SK-N-SH (cell line): ENCODE data around the gene EPB41L2. TPM values are rescaled to one million over a fixed set of nuclear protein-coding genes. Genes with fewer than 3 reads are reported as not detected.

Experiments
- CTCF ChIA-PET: fragments of 300-600, 350-600 bp; formaldehyde crosslinking; extraction: SDS; loops from one replicate; lab custom pipeline; 2021; lab: Yijun Ruan, JAX
- POLR2A ChIA-PET: fragments of 350-600 bp; sonication (Branson Sonifier 250); formaldehyde crosslinking; extraction: SDS; loops from one replicate; lab custom pipeline; 2020; ENCODE audit warnings: antibody characterized with exemption, inconsistent platforms; lab: Yijun Ruan, JAX
- DNase-seq: peaks from one replicate; pipeline ENCODE4 v3.0.0; 2012
- H2AFZ ChIP-seq: fragments of 200-600 bp; sonication (generic); 2 replicates; pipeline ENCODE4 v1.8.1; 2016; ENCODE audit warnings: antibody characterized with exemption, mild to moderate bottlenecking, low read depth
- H3F3A ChIP-seq: fragments of 200-600 bp; sonication (generic); replicated peaks from 2 replicates; pipeline ENCODE3; 2016; ENCODE audit warnings: antibody characterized with exemption, mild to moderate bottlenecking; ENCODE audit not compliant: insufficient read depth
- H3K27ac ChIP-seq, 2 experiments: fragments of 200-500 bp in 1 of 2; fragments of 200-600 bp in 1 of 2; sonication (Bioruptor generic) in 1 of 2; sonication (generic), shearing (Covaris generic) in 1 of 2; 2 replicates each; pipeline versions ENCODE4 v1.5.1 to v1.6.1; 2014 to 2016; ENCODE audit warnings: low read depth in 2 of 2, inconsistent platforms in 1 of 2, low read length in 1 of 2, mild to moderate bottlenecking in 1 of 2, mixed read lengths in 1 of 2
- H3K27me3 ChIP-seq: fragments of 200-600 bp; sonication (generic), shearing (Covaris generic); 2 replicates; pipeline ENCODE4 v1.6.1; 2016; ENCODE audit warnings: mixed run types; ENCODE audit not compliant: insufficient read depth
- H3K36me3 ChIP-seq, 2 experiments: fragments of 200-500 bp in 1 of 2; fragments of 200-600 bp in 1 of 2; sonication (Bioruptor generic) in 1 of 2; sonication (generic) in 1 of 2; replicated peaks in 1 of 2; 2 replicates each; pipeline versions ENCODE3 to v1.5.1; 2014 to 2016; ENCODE audit warnings: low read length in 1 of 2, mild to moderate bottlenecking in 1 of 2; ENCODE audit not compliant: insufficient read depth in 2 of 2, control insufficient read depth in 1 of 2
- H3K4me1 ChIP-seq, 2 experiments: fragments of 200-500 bp in 1 of 2; fragments of 200-600 bp in 1 of 2; sonication (Bioruptor generic) in 1 of 2; sonication (generic), shearing (Covaris generic) in 1 of 2; 2 replicates each; pipeline versions ENCODE4 v1.5.1 to v1.6.1; 2014 to 2016; ENCODE audit warnings: low read depth in 1 of 2, low read length in 1 of 2, mixed run types in 1 of 2; ENCODE audit not compliant: insufficient read depth in 2 of 2, control insufficient read depth in 1 of 2
- H3K4me2 ChIP-seq: fragments of 200-600 bp; sonication (generic), shearing (Covaris generic); 2 replicates; pipeline ENCODE4 v1.6.1; 2017; ENCODE audit warnings: mixed run types
- H3K4me3 ChIP-seq, 2 experiments: fragments of 200-500 bp in 1 of 2; fragments of 200-600 bp in 1 of 2; sonication (Bioruptor generic) in 1 of 2; sonication (generic), shearing (Covaris generic) in 1 of 2; 2 replicates each; pipeline versions ENCODE4 v1.5.1 to v1.8.1; 2014 to 2016; ENCODE audit warnings: low read depth in 2 of 2, inconsistent platforms in 1 of 2, low read length in 1 of 2, mild to moderate bottlenecking in 1 of 2, mixed read lengths in 1 of 2, moderate library complexity in 1 of 2
- H3K79me2 ChIP-seq: fragments of 200-600 bp; sonication (generic); 2 replicates; pipeline ENCODE4 v1.8.1; 2017; ENCODE audit warnings: mild to moderate bottlenecking; ENCODE audit not compliant: insufficient read depth
- H3K9ac ChIP-seq: fragments of 200-600 bp; sonication (generic); 2 replicates; pipeline ENCODE4 v1.6.1; 2017; ENCODE audit warnings: mixed run types
- H3K9me2 ChIP-seq: fragments of 200-600 bp; sonication (generic); 2 replicates; pipeline ENCODE4 v1.6.1; 2017; ENCODE audit warnings: mixed run types
- H3K9me3 ChIP-seq: fragments of 200-600 bp; sonication (generic); 2 replicates; pipeline ENCODE4 v1.6.1; 2017; ENCODE audit warnings: mixed run types, mild to moderate bottlenecking, moderate library complexity
- H4K20me1 ChIP-seq: fragments of 200-600 bp; sonication (generic); 2 replicates; pipeline ENCODE4 v1.6.1; 2017; ENCODE audit warnings: mild to moderate bottlenecking, mixed run types; ENCODE audit not compliant: insufficient read depth
- CHD2 ChIP-seq: fragments of 150-350 bp; IDR thresholded peaks from 2 replicates; pipeline ENCODE4 v1.6.1; 2018; ENCODE audit warnings: low read length; ENCODE audit not compliant: partially characterized antibody
- EP300 ChIP-seq, 2 experiments: IDR thresholded peaks; 2 replicates each; pipeline versions ENCODE4 v1.4.0 to v1.6.1; 2012; ENCODE audit warnings: borderline replicate concordance in 1 of 2, low read depth in 1 of 2, low read length in 1 of 2
- FOSL2 ChIP-seq: IDR thresholded peaks from 2 replicates; pipeline ENCODE4 v1.4.0; 2012; ENCODE audit warnings: low read depth, mild to moderate bottlenecking, moderate library complexity, borderline replicate concordance
- GATA2 ChIP-seq: sonication (generic); formaldehyde crosslinking; IDR thresholded peaks from 2 replicates; pipeline ENCODE4 v1.5.0; 2020; ENCODE audit warnings: mild to moderate bottlenecking, missing genetic modification reagents
- JUND ChIP-seq: IDR thresholded peaks from 2 replicates; pipeline ENCODE4 v1.4.0; 2012
- NFIC ChIP-seq: IDR thresholded peaks from 2 replicates; pipeline ENCODE4 v1.4.0; 2012; ENCODE audit warnings: borderline replicate concordance
- NRF1 ChIP-seq: IDR thresholded peaks from 2 replicates; pipeline ENCODE4 v1.6.1; 2012; ENCODE audit warnings: low read depth, mild to moderate bottlenecking, low read length
- PBX3 ChIP-seq: IDR thresholded peaks from 2 replicates; pipeline ENCODE4; 2012
- RXRA ChIP-seq: IDR thresholded peaks from 2 replicates; pipeline ENCODE4 v1.4.0; 2012; ENCODE audit warnings: low read depth, mild to moderate bottlenecking, borderline replicate concordance
- ZBTB33 ChIP-seq: IDR thresholded peaks from 2 replicates; pipeline ENCODE4 v1.4.0; 2012; ENCODE audit warnings: low read depth, borderline replicate concordance
- WGBS: methylation state at CpG from one replicate; pipeline ENCODE4 v1.1.6; 2017; ENCODE audit warnings: low lambda C conversion rate; 5-methylcytosine and 5-hydroxymethylcytosine counted together
- polyA plus RNA-seq, 3 experiments: library from polyadenylated mRNA; depleted of rRNA; stranded (reverse); fragments of >200 nt; gene quantifications; 2 replicates each; pipeline ENCODE4 v1.2.3, GENCODE V29; 2012

EPB41L2 gene
- polyA plus RNA-seq, 1 of the 3 experiments (the other 2 are of a cell fraction), result 1.4 TPM

GRCh38 chr6:130882370-130882769 lies 180.7 kb downstream of the EPB41L2 start:
- peaks cover 3% of the 10 kb centered on the region for H3F3A ChIP-seq
- H3K27me3 ChIP-seq, result peaks cover 18% of the 10 kb centered on the region; the same call in 1 of the 2 replicates
- POLR2A ChIA-PET, result no interaction called here
- no peak overlapping the region for H3K4me3 ChIP-seq
- no peak overlapping the region for H2AFZ ChIP-seq
- H3K9me3 ChIP-seq, result no peaks in the 10 kb centered on the region
- H3K4me1 ChIP-seq, result no peaks in the 10 kb centered on the region
- no peaks in the 10 kb centered on the region for H3K9me2 ChIP-seq
- no peak overlapping the region for H3K4me2 ChIP-seq
- CTCF ChIA-PET, result interaction anchor here (0.5 to 2.6 kb wide), 3 partner anchors 234 to 746 kb away, joined by 3 to 8 read pairs (median 4); partner anchors contain the start of gene MED23
- no peak overlapping the region for H3K9ac ChIP-seq
- no peaks in the 10 kb centered on the region for H3K36me3 ChIP-seq
- no peaks in the 10 kb centered on the region for H3K79me2 ChIP-seq
- no peak for DNase-seq
- 20% methylated on average over 4 of the region's 4 CpGs for WGBS
- H4K20me1 ChIP-seq, result no peaks in the 10 kb centered on the region
- TF ChIP-seq CHD2 (no peak), GATA2 (CRISPR knock-in tag) (no peak), NFIC (no peak), NRF1 (no peak), ZBTB33 (no peak)
- H3K27ac ChIP-seq, result no peak overlapping the region

GRCh38 chr6:130879826-130880225 lies 183.2 kb downstream of the EPB41L2 start:
- Histone ChIP-seq H3K4me1 (no peaks in the 10 kb centered on the region), H3K4me3 (no peak overlapping the region), H2AFZ (no peak overlapping the region), H3F3A (no peaks in the 10 kb centered on the region), H3K27ac (no peak overlapping the region), H3K9me2 (no peaks in the 10 kb centered on the region), H3K36me3 (no peaks in the 10 kb centered on the region), H3K79me2 (no peaks in the 10 kb centered on the region), H4K20me1 (no peaks in the 10 kb centered on the region), H3K4me2 (no peak overlapping the region), H3K9ac (no peak overlapping the region), H3K27me3 (peaks cover 14% of the 10 kb centered on the region; the same call in 1 of the 2 replicates), H3K9me3 (no peaks in the 10 kb centered on the region)
- CTCF ChIA-PET, result interaction anchor here (1.2 to 2.6 kb wide), 2 partner anchors 8 to 748 kb away, joined by 3 to 8 read pairs; partner anchors contain the start of gene MED23
- no peak for DNase-seq
- no peak for TF ChIP-seq EP300 (IDR thresholded peaks at IDR 0.05; ENCODE audit: borderline replicate concordance in 1 of 2, low read depth in 1 of 2, low read length in 1 of 2)
- no peak for TF ChIP-seq JUND
- TF ChIP-seq RXRA, result no peak
- no peak for TF ChIP-seq FOSL2
- 14% methylated on average over 5 of the region's 6 CpGs for WGBS
- POLR2A ChIA-PET, result no interaction called here

GRCh38 chr6:130873746-130874145 lies 189.3 kb downstream of the EPB41L2 start:
- Histone ChIP-seq H3K4me3 (no peak overlapping the region), H3K27me3 (no peaks in the 10 kb centered on the region; the same call in 1 of the 2 replicates), H3K27ac (no peak overlapping the region), H4K20me1 (no peaks in the 10 kb centered on the region), H3K9ac (no peak overlapping the region), H2AFZ (no peak overlapping the region), H3K4me1 (no peaks in the 10 kb centered on the region), H3K79me2 (no peaks in the 10 kb centered on the region), H3K9me2 (no peaks in the 10 kb centered on the region), H3F3A (no peaks in the 10 kb centered on the region), H3K9me3 (no peaks in the 10 kb centered on the region), H3K4me2 (no peak overlapping the region), H3K36me3 (no peaks in the 10 kb centered on the region)
- 69% methylated on average over 5 of the region's 5 CpGs for WGBS
- CTCF ChIA-PET, result interaction anchor here (0.9 to 3.4 kb wide), 7 partner anchors 11 to 552 kb away, joined by 3 to 19 read pairs (median 4); no protein-coding TSS in a partner anchor
- DNase-seq, result no peak
- TF ChIP-seq EP300 (IDR thresholded peaks at IDR 0.05; ENCODE audit: borderline replicate concordance in 1 of 2, low read depth in 1 of 2, low read length in 1 of 2) (no peak), NRF1 (no peak), PBX3 (no peak), CHD2 (no peak), GATA2 (CRISPR knock-in tag) (no peak)
- POLR2A ChIA-PET, result no interaction called here
